SK-N-SH treated with all-trans-retinoic acid at 6 μM for 48 hours (cell line): ENCODE results near the gene NAMPT.

ENCODE experiments used
- ARNTL ChIP-seq: fragments of 450-650 bp; formaldehyde crosslinking; IDR thresholded peaks from 2 replicates; pipeline ENCODE4 v1.5.0; 2020; ENCODE audit warnings: low read depth, mild to moderate bottlenecking, moderate library complexity, borderline replicate concordance
- BACH2 ChIP-seq: fragments of 250-450 bp; sonication (Bioruptor Pico); IDR thresholded peaks from 2 replicates; pipeline ENCODE4 v1.9.0; 2021; ENCODE audit warnings: mild to moderate bottlenecking, borderline replicate concordance
- CSDC2 ChIP-seq: fragments of 250-450 bp; sonication (Bioruptor Pico); IDR thresholded peaks from 2 replicates; pipeline ENCODE4 v1.5.0; 2020; ENCODE audit warnings: mild to moderate bottlenecking, moderate library complexity
- ESRRG ChIP-seq: fragments of 250-450 bp; sonication (Bioruptor Pico); IDR thresholded peaks from 2 replicates; pipeline ENCODE4 v1.6.1; 2021; ENCODE audit warnings: mild to moderate bottlenecking
- ISL1 ChIP-seq: fragments of 250-450 bp; sonication (Bioruptor Pico); IDR thresholded peaks from 2 replicates; pipeline ENCODE4 v2.1.2; 2022; ENCODE audit warnings: mild to moderate bottlenecking, moderate library complexity
- TOX ChIP-seq: fragments of 250-450 bp; sonication (Bioruptor Pico); IDR thresholded peaks from 2 replicates; pipeline ENCODE4 v1.8.0; 2021; ENCODE audit warnings: mild to moderate bottlenecking, moderate library complexity, borderline replicate concordance
- ZFP3 ChIP-seq: fragments of 250-450 bp; sonication (Bioruptor Pico); IDR thresholded peaks from 2 replicates; pipeline ENCODE4 v1.5.0; 2020; ENCODE audit warnings: mild to moderate bottlenecking, moderate library complexity
- ZFP30 ChIP-seq: fragments of 450-650 bp; formaldehyde crosslinking; IDR thresholded peaks from 2 replicates; pipeline ENCODE4 v1.5.0; 2022; ENCODE audit warnings: mild to moderate bottlenecking, moderate library complexity
- ZNF565 ChIP-seq: fragments of 450-650 bp; formaldehyde crosslinking; conservative IDR thresholded peaks from 2 replicates; pipeline ENCODE4 v1.5.0; 2020; ENCODE audit warnings: low read depth, mild to moderate bottlenecking, moderate library complexity
- ZNF70 ChIP-seq: fragments of 450-650 bp; formaldehyde crosslinking; IDR thresholded peaks from 2 replicates; pipeline ENCODE4 v1.5.0; 2020; ENCODE audit warnings: mild to moderate bottlenecking, moderate library complexity
- ZNF8 ChIP-seq: fragments of 450-650 bp; formaldehyde crosslinking; IDR thresholded peaks from 2 replicates; pipeline ENCODE4 v1.5.0; 2020; ENCODE audit warnings: mild to moderate bottlenecking, moderate library complexity
- TF ChIP-seq, protein P1 (sequence below): fragments of 250-450 bp; sonication (Bioruptor Pico); IDR thresholded peaks from 2 replicates; pipeline ENCODE4 v1.5.0; 2020; ENCODE audit warnings: mild to moderate bottlenecking, moderate library complexity
- TF ChIP-seq, protein P2 (sequence below): fragments of 250-450 bp; sonication (Bioruptor Pico); IDR thresholded peaks from 2 replicates; pipeline ENCODE4 v1.8.0; 2021; ENCODE audit warnings: low read depth, mild to moderate bottlenecking, moderate library complexity, borderline replicate concordance

DNA sequence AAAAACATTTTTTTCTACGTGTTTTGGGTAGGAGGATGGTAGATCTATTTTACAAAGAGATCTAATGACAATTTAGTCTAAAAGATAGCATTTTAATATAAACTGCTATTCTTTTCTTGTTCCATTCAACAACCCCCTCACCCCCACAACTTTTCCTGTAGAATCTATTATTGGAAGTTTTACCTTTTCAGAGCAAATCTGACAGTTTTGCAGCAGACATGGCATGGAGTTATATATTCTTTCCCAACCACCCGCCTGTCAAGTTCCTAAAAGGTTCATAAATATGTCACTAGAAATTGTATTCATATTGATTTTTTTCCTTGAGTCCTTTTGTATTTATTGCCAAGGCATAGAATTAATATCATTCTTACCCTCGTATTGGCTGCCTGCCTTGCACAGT is 21.5 kb upstream of the NAMPT start:
- TF ChIP-seq TOX (CRISPR knock-in tag): no peak
- TF ChIP-seq ESRRG: no peak
- TF ChIP-seq CSDC2 (CRISPR knock-in tag): no peak
- no peak for TF ChIP-seq ZFP30 (CRISPR knock-in tag)
- TF ChIP-seq ZNF8 (CRISPR knock-in tag): no peak
- TF ChIP-seq BACH2 (CRISPR knock-in tag): no peak
- TF ChIP-seq ARNTL (CRISPR knock-in tag): no peak
- TF ChIP-seq, protein P1, sequence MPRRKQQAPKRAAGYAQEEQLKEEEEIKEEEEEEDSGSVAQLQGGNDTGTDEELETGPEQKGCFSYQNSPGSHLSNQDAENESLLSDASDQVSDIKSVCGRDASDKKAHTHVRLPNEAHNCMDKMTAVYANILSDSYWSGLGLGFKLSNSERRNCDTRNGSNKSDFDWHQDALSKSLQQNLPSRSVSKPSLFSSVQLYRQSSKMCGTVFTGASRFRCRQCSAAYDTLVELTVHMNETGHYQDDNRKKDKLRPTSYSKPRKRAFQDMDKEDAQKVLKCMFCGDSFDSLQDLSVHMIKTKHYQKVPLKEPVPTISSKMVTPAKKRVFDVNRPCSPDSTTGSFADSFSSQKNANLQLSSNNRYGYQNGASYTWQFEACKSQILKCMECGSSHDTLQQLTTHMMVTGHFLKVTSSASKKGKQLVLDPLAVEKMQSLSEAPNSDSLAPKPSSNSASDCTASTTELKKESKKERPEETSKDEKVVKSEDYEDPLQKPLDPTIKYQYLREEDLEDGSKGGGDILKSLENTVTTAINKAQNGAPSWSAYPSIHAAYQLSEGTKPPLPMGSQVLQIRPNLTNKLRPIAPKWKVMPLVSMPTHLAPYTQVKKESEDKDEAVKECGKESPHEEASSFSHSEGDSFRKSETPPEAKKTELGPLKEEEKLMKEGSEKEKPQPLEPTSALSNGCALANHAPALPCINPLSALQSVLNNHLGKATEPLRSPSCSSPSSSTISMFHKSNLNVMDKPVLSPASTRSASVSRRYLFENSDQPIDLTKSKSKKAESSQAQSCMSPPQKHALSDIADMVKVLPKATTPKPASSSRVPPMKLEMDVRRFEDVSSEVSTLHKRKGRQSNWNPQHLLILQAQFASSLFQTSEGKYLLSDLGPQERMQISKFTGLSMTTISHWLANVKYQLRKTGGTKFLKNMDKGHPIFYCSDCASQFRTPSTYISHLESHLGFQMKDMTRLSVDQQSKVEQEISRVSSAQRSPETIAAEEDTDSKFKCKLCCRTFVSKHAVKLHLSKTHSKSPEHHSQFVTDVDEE (CRISPR knock-in tag): no peak
- TF ChIP-seq ISL1 (CRISPR knock-in tag): no peak
- TF ChIP-seq ZNF70 (CRISPR knock-in tag): no peak
- no peak for TF ChIP-seq ZFP3 (CRISPR knock-in tag)
- TF ChIP-seq, protein P2, sequence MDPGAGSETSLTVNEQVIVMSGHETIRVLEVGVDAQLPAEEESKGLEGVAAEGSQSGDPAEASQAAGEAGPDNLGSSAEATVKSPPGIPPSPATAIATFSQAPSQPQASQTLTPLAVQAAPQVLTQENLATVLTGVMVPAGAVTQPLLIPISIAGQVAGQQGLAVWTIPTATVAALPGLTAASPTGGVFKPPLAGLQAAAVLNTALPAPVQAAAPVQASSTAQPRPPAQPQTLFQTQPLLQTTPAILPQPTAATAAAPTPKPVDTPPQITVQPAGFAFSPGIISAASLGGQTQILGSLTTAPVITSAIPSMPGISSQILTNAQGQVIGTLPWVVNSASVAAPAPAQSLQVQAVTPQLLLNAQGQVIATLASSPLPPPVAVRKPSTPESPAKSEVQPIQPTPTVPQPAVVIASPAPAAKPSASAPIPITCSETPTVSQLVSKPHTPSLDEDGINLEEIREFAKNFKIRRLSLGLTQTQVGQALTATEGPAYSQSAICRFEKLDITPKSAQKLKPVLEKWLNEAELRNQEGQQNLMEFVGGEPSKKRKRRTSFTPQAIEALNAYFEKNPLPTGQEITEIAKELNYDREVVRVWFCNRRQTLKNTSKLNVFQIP (CRISPR knock-in tag): no peak
- no peak for TF ChIP-seq ZNF565
